ENCODE measurements around the gene RNF115.

RNF115 gene

DNA sequence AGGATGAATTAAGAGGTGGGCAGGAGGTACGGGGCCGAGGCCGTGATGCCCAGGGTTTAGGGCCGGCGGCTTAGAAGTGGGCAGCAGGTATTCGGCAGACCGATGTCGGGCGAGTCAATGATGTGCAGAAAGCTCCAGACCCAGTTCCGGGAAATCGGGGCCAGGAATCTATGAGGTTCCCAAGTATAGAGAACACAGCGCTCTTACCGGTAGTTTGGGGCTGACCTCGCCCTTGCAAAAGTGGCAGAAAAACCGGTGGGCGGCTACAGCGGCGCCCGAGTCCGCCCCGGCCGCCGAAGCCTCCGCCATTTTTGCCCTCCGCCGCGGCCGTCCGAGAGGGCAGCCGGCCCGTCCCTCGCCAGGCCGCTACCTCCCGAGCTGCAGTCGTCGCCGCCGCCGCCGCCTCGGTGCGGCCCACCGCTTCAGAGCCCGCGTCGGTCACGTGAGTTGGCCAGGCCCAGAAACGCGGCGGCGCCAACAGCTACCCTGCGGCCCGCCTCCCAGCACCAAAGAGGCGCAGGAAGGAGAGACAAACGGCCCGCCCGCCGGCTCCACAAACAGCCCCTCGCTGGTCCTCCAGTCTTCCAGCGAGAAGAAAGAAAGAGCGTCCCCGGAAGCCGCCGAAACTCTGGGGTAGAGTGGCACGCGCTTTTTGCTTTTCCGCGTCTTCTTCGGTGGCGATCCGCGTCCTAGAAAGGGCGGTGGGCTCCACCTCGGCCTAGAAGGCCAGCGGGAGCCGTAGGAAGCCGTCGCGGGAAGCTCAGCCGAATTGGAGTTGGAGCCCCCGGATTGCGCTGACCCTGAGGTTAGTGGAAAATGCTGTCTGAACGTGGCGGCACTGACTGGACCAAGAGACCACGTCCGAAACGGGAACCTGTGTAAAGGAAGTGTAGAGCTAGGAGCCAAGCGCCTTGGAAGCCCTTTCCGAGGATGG is at the start of gene RNF115, which contains the start of gene POLR3C:
Gene RNF115, minus strand, starts transcription at position 531 of the 934 bp plus-strand sequence. Its CDS starts 222 bp downstream, at position 309.
Gene POLR3C, plus strand, starts transcription at position 636 of the 934 bp plus-strand sequence. CDS start 1,577 bp downstream, outside the sequence.
- Histone ChIP-seq H4K20me1 (ENCODE audit: low read depth, low read length) (no peaks in the 10 kb centered on the region), H3K4me3 (ENCODE audit: insufficient read depth, low read length, poor library complexity, severe bottlenecking) (peak within 1 kb of the TSS; percentile 81), H3K27me3 (ENCODE audit: low read length) (no peaks in the 10 kb centered on the region), H2AFZ (ENCODE audit: low read depth, low read length, severe bottlenecking) (peak within 1 kb of the TSS; percentile 91), H3K27ac (ENCODE audit: low read depth, low read length) (peak within 1 kb of the TSS; percentile 55), H3K9me2 (replicated peaks; ENCODE audit: insufficient read depth, low read length) (no peaks in the 10 kb centered on the region), H3K4me2 (ENCODE audit: low read depth, low read length, poor library complexity, severe bottlenecking) (peak within 1 kb of the TSS; percentile 97), H3K36me3 (ENCODE audit: low read length) (peaks cover 26% of the 10 kb centered on the region), H3K9me3 (ENCODE audit: insufficient read depth, low read length) (no peaks in the 10 kb centered on the region), H3F3A (ENCODE audit: insufficient read depth) (no peaks in the 10 kb centered on the region), H3K79me2 (ENCODE audit: insufficient read depth, low read length) (peaks cover 28% of the 10 kb centered on the region), H3K9ac (ENCODE audit: low read length) (peak within 1 kb of the TSS; percentile 84)
- TF ChIP-seq, protein P1, sequence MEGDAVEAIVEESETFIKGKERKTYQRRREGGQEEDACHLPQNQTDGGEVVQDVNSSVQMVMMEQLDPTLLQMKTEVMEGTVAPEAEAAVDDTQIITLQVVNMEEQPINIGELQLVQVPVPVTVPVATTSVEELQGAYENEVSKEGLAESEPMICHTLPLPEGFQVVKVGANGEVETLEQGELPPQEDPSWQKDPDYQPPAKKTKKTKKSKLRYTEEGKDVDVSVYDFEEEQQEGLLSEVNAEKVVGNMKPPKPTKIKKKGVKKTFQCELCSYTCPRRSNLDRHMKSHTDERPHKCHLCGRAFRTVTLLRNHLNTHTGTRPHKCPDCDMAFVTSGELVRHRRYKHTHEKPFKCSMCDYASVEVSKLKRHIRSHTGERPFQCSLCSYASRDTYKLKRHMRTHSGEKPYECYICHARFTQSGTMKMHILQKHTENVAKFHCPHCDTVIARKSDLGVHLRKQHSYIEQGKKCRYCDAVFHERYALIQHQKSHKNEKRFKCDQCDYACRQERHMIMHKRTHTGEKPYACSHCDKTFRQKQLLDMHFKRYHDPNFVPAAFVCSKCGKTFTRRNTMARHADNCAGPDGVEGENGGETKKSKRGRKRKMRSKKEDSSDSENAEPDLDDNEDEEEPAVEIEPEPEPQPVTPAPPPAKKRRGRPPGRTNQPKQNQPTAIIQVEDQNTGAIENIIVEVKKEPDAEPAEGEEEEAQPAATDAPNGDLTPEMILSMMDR (IDR thresholded peaks at IDR 0.05; ENCODE audit: insufficient read depth, low read length, poor library complexity, severe bottlenecking) = no peak
- TF ChIP-seq EZH2phosphoT487 (conservative IDR thresholded peaks at IDR 0.05; ENCODE audit: low read length) = no peak

DNA sequence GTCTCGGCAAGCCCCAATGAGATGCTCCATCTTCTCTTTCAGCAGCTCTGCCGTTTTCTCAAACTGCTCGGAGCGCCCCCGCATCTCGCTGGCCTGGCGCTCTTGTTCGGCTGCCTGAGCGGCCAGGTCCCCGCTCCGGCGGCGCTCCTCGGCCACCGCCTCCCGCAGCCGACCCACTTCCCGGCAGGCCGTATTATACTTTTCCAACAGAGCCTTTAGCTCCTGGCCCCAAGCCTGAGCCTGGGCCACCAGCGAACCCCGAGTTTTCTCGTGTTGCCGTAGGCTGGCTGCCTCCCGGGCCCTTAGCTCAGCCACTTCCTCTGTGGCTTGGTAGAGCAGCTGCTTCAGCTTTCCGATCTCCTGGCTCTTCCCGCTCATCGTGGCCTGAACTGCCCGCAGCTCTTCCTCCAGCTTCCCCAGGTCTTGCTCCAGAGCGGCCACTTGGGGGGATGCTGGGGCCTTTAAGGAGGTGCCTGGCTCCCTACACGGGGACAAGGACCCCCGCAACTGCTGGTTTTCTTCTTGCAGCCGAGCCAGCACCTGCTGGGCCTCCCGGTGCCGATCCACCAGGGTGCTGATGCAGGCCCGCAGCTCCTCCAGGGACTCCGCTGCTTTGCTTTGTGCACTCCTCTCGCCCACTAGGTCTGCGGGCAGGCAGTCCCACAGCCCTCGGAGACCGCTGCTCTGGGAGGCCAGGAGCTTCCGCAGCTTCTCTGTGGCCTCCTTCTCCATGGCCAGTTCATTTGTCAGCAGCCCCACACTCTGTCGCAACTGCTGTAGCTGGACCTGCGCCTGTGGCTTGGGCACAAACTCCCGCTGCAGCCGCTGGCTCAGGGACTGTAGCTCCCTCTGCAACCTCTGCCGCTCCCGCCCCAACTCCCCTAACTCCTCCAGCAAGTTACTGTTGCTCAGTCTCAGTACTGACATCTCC is 48.4 kb upstream of the RNF115 start:
- no peaks in the 10 kb centered on the region for H3K79me2 ChIP-seq (ENCODE audit: insufficient read depth, low read length)
- H3K9ac ChIP-seq (ENCODE audit: low read length) = no peak overlapping the region
- no peaks in the 10 kb centered on the region for H3K27me3 ChIP-seq (ENCODE audit: low read length)
- H4K20me1 ChIP-seq (ENCODE audit: low read depth, low read length) = no peaks in the 10 kb centered on the region
- H3K36me3 ChIP-seq (ENCODE audit: low read length) = no peaks in the 10 kb centered on the region
- H3K27ac ChIP-seq (ENCODE audit: low read depth, low read length) = no peak overlapping the region
- no peak overlapping the region for H3K4me2 ChIP-seq (ENCODE audit: low read depth, low read length, poor library complexity, severe bottlenecking)
- TF ChIP-seq, protein P1 (IDR thresholded peaks at IDR 0.05; ENCODE audit: insufficient read depth, low read length, poor library complexity, severe bottlenecking) = no peak
- TF ChIP-seq EZH2phosphoT487 (conservative IDR thresholded peaks at IDR 0.05; ENCODE audit: low read length) = no peak
- no peaks in the 10 kb centered on the region for H3K9me2 ChIP-seq (replicated peaks; ENCODE audit: insufficient read depth, low read length)
- H2AFZ ChIP-seq (ENCODE audit: low read depth, low read length, severe bottlenecking) = peak overlapping the region; percentile 45
- no peaks in the 10 kb centered on the region for H3K9me3 ChIP-seq (ENCODE audit: insufficient read depth, low read length)
- no peak overlapping the region for H3K4me3 ChIP-seq (ENCODE audit: insufficient read depth, low read length, poor library complexity, severe bottlenecking)
- no peaks in the 10 kb centered on the region for H3F3A ChIP-seq (ENCODE audit: insufficient read depth)

DNA sequence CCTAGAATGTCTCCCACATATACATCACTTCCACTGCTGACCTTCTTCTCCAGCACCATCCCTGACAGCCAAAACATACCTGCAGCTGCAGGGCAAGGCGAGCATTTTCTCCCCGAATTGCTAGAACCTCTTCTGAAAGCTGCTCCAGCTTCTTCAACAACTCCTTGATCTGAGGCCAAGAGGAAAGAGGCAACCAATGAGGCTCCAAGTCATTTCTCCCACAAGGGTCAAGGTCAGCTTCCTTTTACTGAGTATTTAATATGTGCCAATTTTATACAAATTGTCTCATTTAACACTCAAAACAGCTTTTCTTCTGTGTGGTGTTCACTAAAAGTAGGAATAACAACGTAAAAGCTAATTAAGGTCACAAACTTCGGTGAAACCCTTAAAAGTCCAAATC is 44.3 kb upstream of the RNF115 start:
- Histone ChIP-seq H3K36me3 (ENCODE audit: low read length) (no peaks in the 10 kb centered on the region), H4K20me1 (ENCODE audit: low read depth, low read length) (no peaks in the 10 kb centered on the region), H3K79me2 (ENCODE audit: insufficient read depth, low read length) (no peaks in the 10 kb centered on the region), H3K9ac (ENCODE audit: low read length) (no peak overlapping the region), H3K27ac (ENCODE audit: low read depth, low read length) (no peak overlapping the region), H2AFZ (ENCODE audit: low read depth, low read length, severe bottlenecking) (no peak overlapping the region), H3K9me2 (replicated peaks; ENCODE audit: insufficient read depth, low read length) (no peaks in the 10 kb centered on the region), H3F3A (ENCODE audit: insufficient read depth) (no peaks in the 10 kb centered on the region), H3K27me3 (ENCODE audit: low read length) (no peaks in the 10 kb centered on the region), H3K4me3 (ENCODE audit: insufficient read depth, low read length, poor library complexity, severe bottlenecking) (no peak overlapping the region), H3K4me2 (ENCODE audit: low read depth, low read length, poor library complexity, severe bottlenecking) (no peak overlapping the region), H3K9me3 (ENCODE audit: insufficient read depth, low read length) (no peaks in the 10 kb centered on the region)
- TF ChIP-seq EZH2phosphoT487 (conservative IDR thresholded peaks at IDR 0.05; ENCODE audit: low read length) = no peak
- TF ChIP-seq, protein P1 (IDR thresholded peaks at IDR 0.05; ENCODE audit: insufficient read depth, low read length, poor library complexity, severe bottlenecking) = no peak

Data from SU-DHL-6 (cell line).